ENCODE measurements around the gene ADAP2.

ADAP2 gene

GRCh38 chr17:30917050-30917449 is 4.7 kb upstream of the ADAP2 start:
- ChIA-PET CTCF (no interaction called here), POLR2A (interaction anchor here (1.3 to 2.1 kb wide), 2 partner anchors 10 to 13 kb away, joined by 3 to 15 read pairs; partner anchors contain the start of gene TEFM)
- TF ChIP-seq FOXK2 (IDR thresholded peaks at IDR 0.05) (no peak), ZNF384 (IDR thresholded peaks at IDR 0.05) (no peak), FOXA1 (IDR thresholded peaks at IDR 0.05) (no peak), LEF1 (IDR thresholded peaks at IDR 0.05; ENCODE audit: borderline replicate concordance) (no peak), L3MBTL2 (conservative IDR thresholded peaks at IDR 0.05) (no peak), SP1 (IDR thresholded peaks at IDR 0.05) (no peak), PKNOX1 (IDR thresholded peaks at IDR 0.05) (no peak), BHLHE40 (IDR thresholded peaks at IDR 0.05; ENCODE audit: borderline replicate concordance) (no peak), CTBP1 (IDR thresholded peaks at IDR 0.05; ENCODE audit: borderline replicate concordance) (no peak)
- DNase-seq (ENCODE audit: extremely low spot score), result no peak

GRCh38 chr17:30920282-30920681 is 1.5 kb upstream of the ADAP2 start:
- ChIA-PET CTCF (no interaction called here), POLR2A (interaction anchor here (1.4 kb wide), 1 partner anchor 14 kb away, joined by 3 read pairs; the partner anchor contains the start of gene TEFM)
- TF ChIP-seq SUZ12 (IDR thresholded peaks at IDR 0.05) (no peak), ELF4 (IDR thresholded peaks at IDR 0.05) (no peak), BHLHE40 (IDR thresholded peaks at IDR 0.05; ENCODE audit: borderline replicate concordance) (no peak), L3MBTL2 (conservative IDR thresholded peaks at IDR 0.05) (no peak), HDGF (IDR thresholded peaks at IDR 0.05; ENCODE audit: borderline replicate concordance) (no peak), NFRKB (IDR thresholded peaks at IDR 0.05) (no peak), LEF1 (IDR thresholded peaks at IDR 0.05; ENCODE audit: borderline replicate concordance) (no peak), SP1 (IDR thresholded peaks at IDR 0.05) (no peak), PKNOX1 (IDR thresholded peaks at IDR 0.05) (no peak), TARDBP (IDR thresholded peaks at IDR 0.05) (no peak), CTBP1 (IDR thresholded peaks at IDR 0.05; ENCODE audit: borderline replicate concordance) (no peak), ZNF384 (IDR thresholded peaks at IDR 0.05) (no peak), ARNT (IDR thresholded peaks at IDR 0.05) (no peak), FOXA1 (IDR thresholded peaks at IDR 0.05) (no peak), FOXM1 (IDR thresholded peaks at IDR 0.05; ENCODE audit: borderline replicate concordance) (no peak), FOXK2 (IDR thresholded peaks at IDR 0.05) (no peak)
- DNase-seq (ENCODE audit: extremely low spot score), result no peak

- CTCF ChIA-PET, result no interaction called here
- no peak for DNase-seq (ENCODE audit: extremely low spot score)
- TF ChIP-seq ARNT (IDR thresholded peaks at IDR 0.05) (no peak), HDGF (IDR thresholded peaks at IDR 0.05; ENCODE audit: borderline replicate concordance) (no peak), PKNOX1 (IDR thresholded peaks at IDR 0.05) (no peak), ELF4 (IDR thresholded peaks at IDR 0.05) (no peak), FOXA1 (IDR thresholded peaks at IDR 0.05) (no peak), CTBP1 (IDR thresholded peaks at IDR 0.05; ENCODE audit: borderline replicate concordance) (no peak), ZNF384 (IDR thresholded peaks at IDR 0.05) (no peak), L3MBTL2 (conservative IDR thresholded peaks at IDR 0.05) (no peak), NFRKB (IDR thresholded peaks at IDR 0.05) (no peak), LEF1 (IDR thresholded peaks at IDR 0.05; ENCODE audit: borderline replicate concordance) (no peak)
- POLR2A ChIA-PET, result interaction anchor here (1.0 to 2.8 kb wide), 3 partner anchors 10 to 15 kb away, joined by 3 to 15 read pairs (median 3); partner anchors contain the start of gene TEFM
Measured at GRCh38 chr17:30920683-30921543, 832 bp upstream of the ADAP2 start.

- ChIA-PET CTCF (interaction anchor here (0.6 to 1.2 kb wide), 2 partner anchors 9 to 27 kb away, joined by 3 to 4 read pairs; no protein-coding TSS in a partner anchor), POLR2A (interaction anchor here (1.0 to 2.8 kb wide), 2 partner anchors 11 to 16 kb away, joined by 3 to 15 read pairs; partner anchors contain the start of gene TEFM)
- TF ChIP-seq FOXM1 (IDR thresholded peaks at IDR 0.05; ENCODE audit: borderline replicate concordance) (no peak), ARNT (IDR thresholded peaks at IDR 0.05) (no peak), PKNOX1 (IDR thresholded peaks at IDR 0.05) (no peak), FOXK2 (IDR thresholded peaks at IDR 0.05) (no peak), NFRKB (IDR thresholded peaks at IDR 0.05) (no peak), L3MBTL2 (conservative IDR thresholded peaks at IDR 0.05) (peak; percentile 51), ZNF384 (IDR thresholded peaks at IDR 0.05) (no peak), HDGF (IDR thresholded peaks at IDR 0.05; ENCODE audit: borderline replicate concordance) (no peak)
- DNase-seq (ENCODE audit: extremely low spot score), result no peak
Measured at GRCh38 chr17:30922235-30923030, 688 bp downstream of the ADAP2 start.

- POLR2A ChIA-PET, result interaction anchor here (1.1 to 1.7 kb wide), 2 partner anchors 18 to 46 kb away, joined by 4 to 6 read pairs; partner anchors contain the start of genes RNF135 and TEFM
- no peak for TF ChIP-seq FOXK2 (IDR thresholded peaks at IDR 0.05)
- TF ChIP-seq FOXA1 (IDR thresholded peaks at IDR 0.05), result no peak
- TF ChIP-seq LEF1 (IDR thresholded peaks at IDR 0.05; ENCODE audit: borderline replicate concordance), result no peak
- TF ChIP-seq BHLHE40 (IDR thresholded peaks at IDR 0.05; ENCODE audit: borderline replicate concordance), result no peak
- no peak for TF ChIP-seq CTBP1 (IDR thresholded peaks at IDR 0.05; ENCODE audit: borderline replicate concordance)
- no peak for TF ChIP-seq SUZ12 (IDR thresholded peaks at IDR 0.05)
- CTCF ChIA-PET, result no interaction called here
- no peak for DNase-seq (ENCODE audit: extremely low spot score)
Measured at GRCh38 chr17:30924341-30924740, 2.6 kb downstream of the ADAP2 start.

All from HEK293T (cell line).